Activated CD4-positive, CD25-positive, alpha-beta regulatory T cell (primary cell): ENCODE measurements around the gene CAPG.
A peak's percentile ranks its signal among the peaks of the same experiment; 100 is the strongest.

Experiments used
- DNase-seq, 4 experiments: peaks; one replicate each; lab custom pipeline; 2025; lab: John Stamatoyannopoulos, UW

Gene CAPG

GRCh38 chr2:85356186-85356585 is 54.0 kb downstream of the CAPG start:
- DNase-seq, result no peak

GRCh38 chr2:85355521-85355920 is 54.6 kb downstream of the CAPG start:
- DNase-seq, result no peak

- no peak for DNase-seq
These were observed 55.1 kb downstream of the CAPG start for GRCh38 chr2:85355073-85355410.

- peak; percentile 92 to 94 (median 93) for DNase-seq
These were observed 55.7 kb downstream of the CAPG start, which contains the start of the genes ELMOD3 and RETSAT for GRCh38 chr2:85354286-85355072. Gene ELMOD3, plus strand, starts transcription at chr2:85354769. Its CDS starts 2,430 bp downstream, at chr2:85357199. Gene RETSAT, minus strand, starts transcription at chr2:85354528. Its CDS starts 21 bp downstream, at chr2:85354507.

GRCh38 chr2:85353876-85354285 is 56.3 kb downstream of the CAPG start:
- no peak for DNase-seq

- DNase-seq, result no peak
These were observed 62.6 kb downstream of the CAPG start for GRCh38 chr2:85347599-85347998.
